22Rv1 (cell line): ENCODE data around the gene HOXA4.

Experiments
- H3K27ac ChIP-seq: fragments of 450-650 bp; 2 replicates; pipeline ENCODE4 v1.5.1; 2017
- ZFX ChIP-seq: fragments of 450-650 bp; IDR thresholded peaks from 2 replicates; pipeline ENCODE4 v1.6.1; 2017; ENCODE audit warnings: antibody characterized with exemption, borderline replicate concordance
- TF ChIP-seq, protein P1 (sequence below): fragments of 450-650 bp; IDR thresholded peaks from 2 replicates; pipeline ENCODE4 v1.5.1; 2017; ENCODE audit warnings: mild to moderate bottlenecking

The HOXA4 gene

DNA sequence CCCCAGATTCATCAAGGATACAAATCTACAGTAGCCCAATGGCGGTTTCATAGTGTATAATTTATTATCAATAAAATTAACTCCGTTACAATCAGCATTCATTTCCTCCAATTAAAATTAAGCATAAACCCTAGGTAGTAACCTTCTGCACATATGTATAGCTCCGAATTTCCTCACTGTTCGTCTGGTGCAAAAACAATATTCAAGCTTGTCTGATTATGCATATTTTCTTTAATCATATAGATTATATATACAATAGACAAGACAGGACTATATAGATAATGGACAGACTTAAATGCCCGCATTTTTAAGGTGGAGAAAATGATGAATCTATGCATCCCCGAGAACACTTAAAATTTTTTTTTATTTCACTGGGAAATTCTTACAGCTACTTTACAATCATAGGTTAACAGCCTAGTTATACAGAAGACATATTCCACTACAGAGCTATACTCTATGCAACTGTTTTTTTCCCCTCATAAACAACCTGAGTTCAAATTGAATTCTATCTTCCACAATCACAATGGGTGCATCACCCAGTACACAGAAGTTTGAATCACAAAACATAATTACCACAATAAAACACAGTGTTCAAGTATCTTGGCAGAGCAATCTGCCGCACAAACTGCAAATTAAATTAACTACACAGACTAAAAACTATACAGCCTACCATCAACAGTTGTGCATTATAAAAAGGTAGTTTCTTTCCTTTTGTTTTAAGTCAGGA is 32.2 kb upstream of the HOXA4 start:
- TF ChIP-seq ZFX: no peak
- TF ChIP-seq, protein P1, sequence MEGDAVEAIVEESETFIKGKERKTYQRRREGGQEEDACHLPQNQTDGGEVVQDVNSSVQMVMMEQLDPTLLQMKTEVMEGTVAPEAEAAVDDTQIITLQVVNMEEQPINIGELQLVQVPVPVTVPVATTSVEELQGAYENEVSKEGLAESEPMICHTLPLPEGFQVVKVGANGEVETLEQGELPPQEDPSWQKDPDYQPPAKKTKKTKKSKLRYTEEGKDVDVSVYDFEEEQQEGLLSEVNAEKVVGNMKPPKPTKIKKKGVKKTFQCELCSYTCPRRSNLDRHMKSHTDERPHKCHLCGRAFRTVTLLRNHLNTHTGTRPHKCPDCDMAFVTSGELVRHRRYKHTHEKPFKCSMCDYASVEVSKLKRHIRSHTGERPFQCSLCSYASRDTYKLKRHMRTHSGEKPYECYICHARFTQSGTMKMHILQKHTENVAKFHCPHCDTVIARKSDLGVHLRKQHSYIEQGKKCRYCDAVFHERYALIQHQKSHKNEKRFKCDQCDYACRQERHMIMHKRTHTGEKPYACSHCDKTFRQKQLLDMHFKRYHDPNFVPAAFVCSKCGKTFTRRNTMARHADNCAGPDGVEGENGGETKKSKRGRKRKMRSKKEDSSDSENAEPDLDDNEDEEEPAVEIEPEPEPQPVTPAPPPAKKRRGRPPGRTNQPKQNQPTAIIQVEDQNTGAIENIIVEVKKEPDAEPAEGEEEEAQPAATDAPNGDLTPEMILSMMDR: no peak
- no peak overlapping the region for H3K27ac ChIP-seq

DNA sequence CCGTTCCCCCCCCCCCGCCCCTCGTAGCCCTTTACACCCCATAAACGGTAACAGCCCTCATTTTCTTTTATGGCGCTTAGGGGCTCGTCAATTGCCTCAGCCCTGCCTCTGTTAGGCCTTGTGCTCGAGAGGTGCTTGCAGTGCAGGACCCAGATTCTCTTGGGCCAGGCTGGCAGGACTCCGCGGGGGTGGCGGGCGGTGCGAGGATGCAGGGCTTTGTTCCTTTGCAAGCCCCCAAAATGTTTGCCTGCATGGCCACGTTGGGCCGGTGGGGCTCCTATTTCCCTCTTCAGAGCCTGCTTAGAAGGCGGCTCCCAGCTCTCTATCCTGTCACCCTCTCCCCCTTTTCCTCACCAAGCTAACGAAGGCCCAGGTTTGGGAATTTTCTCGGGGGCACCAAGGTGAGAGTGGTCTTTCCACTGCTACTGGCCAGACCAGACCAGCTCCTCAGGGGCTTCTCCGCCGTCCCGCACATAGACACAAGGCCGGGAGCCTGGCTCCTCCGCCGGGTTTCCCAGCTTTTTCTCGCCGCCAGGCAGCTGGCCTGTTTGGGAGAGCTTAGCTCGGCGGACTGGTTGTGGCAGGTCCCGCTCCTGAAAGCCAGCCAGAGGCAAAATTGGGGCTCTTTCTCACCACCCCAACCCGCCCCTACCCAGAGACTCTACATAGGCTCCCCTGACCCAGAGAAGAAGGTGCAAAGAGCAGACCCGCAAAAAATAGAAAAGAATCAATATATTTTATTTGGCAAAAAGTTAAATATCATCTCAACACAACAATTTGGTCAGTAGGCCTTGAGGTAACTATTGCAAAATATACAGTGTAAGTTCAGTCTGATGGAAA is 31.4 kb upstream of the HOXA4 start:
- H3K27ac ChIP-seq: no peak overlapping the region
- TF ChIP-seq, protein P1: no peak
- no peak for TF ChIP-seq ZFX

DNA sequence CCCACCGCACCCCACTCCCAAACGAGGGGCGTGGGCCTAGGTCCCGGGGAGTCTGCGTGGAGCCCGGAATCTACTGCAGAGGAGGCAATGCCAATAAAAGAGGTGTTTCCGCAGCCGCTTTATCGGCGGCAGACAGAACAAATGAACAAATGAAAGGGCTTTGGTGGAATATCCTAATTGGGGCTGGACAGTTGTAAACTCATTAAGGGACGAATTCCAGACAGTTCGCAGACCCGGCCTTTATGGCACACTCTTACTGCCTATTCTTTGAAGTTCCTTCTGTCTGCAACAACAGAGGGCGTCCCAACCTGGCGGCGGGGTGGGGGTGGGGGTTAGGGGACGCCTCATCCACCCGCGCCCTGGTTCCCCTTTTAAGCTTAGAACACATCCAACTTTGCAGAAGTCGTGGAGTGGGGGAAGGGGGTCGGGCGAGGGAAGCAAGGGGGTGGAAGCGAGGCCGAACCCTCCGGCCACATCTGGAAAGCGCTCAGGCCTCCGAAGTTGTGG is 30.7 kb upstream of the HOXA4 start:
- no peak for TF ChIP-seq ZFX
- TF ChIP-seq, protein P1: peak; percentile 62

DNA sequence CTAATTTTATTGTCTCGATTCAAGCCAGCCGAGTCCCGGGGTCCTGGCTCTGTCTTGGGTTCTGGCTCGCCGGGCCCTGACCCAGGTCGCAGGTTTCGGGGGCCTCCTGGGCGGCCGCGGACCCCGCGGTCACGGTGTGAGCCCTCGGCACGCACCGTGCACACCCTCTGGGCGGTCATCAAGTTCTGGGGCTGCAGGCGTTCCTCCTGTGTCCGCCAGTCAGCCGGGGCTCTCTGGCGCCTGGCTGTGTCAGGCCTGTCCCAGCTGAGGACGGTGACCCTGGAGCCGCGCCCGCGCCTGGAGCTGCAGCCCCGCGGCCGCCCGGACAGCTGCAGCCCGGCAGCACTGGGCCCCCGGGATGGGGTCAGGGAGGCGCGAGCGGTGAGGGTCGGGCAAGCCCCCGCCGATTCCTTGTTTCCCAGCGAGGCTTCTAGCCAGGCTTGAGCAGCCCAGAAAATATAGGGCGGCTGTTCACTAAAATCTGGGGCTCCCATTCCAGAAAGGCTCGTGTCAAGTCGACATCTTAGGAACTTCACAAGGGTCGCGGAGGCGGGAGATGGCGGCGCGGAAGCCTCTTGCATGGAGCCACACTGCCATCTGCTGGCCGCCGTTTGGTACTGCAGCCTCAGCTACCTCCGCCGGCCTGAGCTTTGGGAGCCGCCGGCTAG is 30.1 kb upstream of the HOXA4 start:
- no peak overlapping the region for H3K27ac ChIP-seq

More for the DNA sequence above, 30.7 kb upstream of the HOXA4 start:
- no peak overlapping the region for H3K27ac ChIP-seq

DNA sequence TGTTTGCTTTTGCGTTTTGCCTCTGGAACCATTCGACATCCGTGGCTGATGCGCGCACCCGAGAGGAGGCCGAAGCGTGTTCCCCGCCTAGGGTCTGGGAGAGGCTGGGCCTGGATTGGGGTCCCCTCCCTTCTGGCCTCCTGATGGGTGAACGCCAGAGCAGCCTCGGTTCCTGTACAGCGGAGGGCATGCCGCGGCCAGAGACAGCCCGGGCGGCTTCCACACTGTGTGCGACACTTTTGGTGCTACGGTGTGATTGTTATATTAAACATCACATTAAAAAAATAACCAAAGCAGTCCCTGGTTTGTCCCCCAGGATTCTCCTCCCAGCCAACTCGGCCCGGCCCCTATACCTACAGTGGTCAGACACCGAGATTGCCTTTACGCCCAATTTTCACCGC is 29.6 kb upstream of the HOXA4 start:
- H3K27ac ChIP-seq: no peak overlapping the region
- TF ChIP-seq ZFX: no peak
- TF ChIP-seq, protein P1: no peak

More for the DNA sequence above, 30.1 kb upstream of the HOXA4 start:
- no peak for TF ChIP-seq ZFX
- TF ChIP-seq, protein P1: peak; percentile 99

DNA sequence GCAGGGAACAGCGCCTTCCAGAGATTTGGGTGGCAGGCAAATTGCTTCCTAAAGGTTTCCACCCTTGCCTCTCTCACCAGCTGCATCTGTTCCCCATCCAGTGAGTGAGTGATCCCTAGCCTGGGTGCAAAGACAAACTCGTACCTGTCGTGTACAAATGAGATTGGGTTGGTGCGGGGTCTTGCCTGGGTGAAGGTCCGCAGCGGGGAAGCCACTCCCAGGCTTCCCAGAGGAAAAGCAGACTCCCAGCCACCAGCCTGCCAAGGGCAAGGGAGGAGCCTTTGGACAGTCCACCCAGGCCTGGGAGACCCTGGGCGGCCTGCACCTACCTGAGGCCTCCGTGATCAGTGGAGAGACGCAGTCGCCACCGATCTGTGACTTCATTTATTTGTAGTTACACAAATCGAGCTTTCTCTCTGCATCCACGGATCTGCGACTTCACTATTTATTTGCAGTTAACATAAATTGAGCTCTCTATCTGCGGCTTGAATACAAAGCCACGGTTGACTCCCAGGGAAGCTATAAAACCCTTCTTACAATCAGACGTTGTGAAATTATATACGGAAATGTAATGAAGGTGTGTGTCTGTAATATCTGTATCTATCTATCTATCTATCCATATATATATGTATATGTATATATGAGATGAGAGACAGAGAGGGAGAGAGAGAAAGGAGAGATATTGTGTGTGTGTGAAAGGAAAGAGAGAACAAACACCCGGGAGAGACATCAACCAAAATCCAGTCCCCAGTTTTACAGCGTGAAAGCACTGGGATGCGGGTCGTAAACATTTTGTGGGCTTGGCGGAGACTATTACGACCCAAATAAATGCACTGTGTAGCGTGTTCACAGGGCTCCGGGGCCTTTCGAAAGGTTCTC is 28.9 kb upstream of the HOXA4 start:
- H3K27ac ChIP-seq: no peak overlapping the region
- TF ChIP-seq, protein P1: no peak
- no peak for TF ChIP-seq ZFX
